Right lobe of liver (tissue), 6 donors: ENCODE measurements around the gene CAMTA1. TPM values are rescaled to one million over a fixed set of nuclear protein-coding genes. Genes with fewer than 3 reads are reported as not detected.

Source experiments
- ATAC-seq, 4 donors: fragments of 200-7000 bp; cut with Tn5 transposase; one replicate each; pipeline ENCODE4 v1.9.1; 2020; ENCODE audit warnings: mild to moderate bottlenecking in 4 of 4, moderate library complexity in 4 of 4
- DNase-seq, 3 donors: peaks; one replicate each; pipeline ENCODE4 v3.0.0-alpha.2; 2020
- H3K27ac ChIP-seq, 3 donors: fragments of 200-600 bp; one replicate each; pipeline ENCODE4 v1.8.0; 2022
- H3K27me3 ChIP-seq, 2 donors: fragments of 200-600 bp; one replicate each; pipeline ENCODE4 v1.8.0; 2022
- H3K36me3 ChIP-seq, 4 donors: fragments of 200-600 bp; sonication (generic) in 1 of 4; one replicate each; pipeline versions ENCODE4 v1.5.1 to v1.8.0; 2017 to 2022; ENCODE audit warnings: control low read depth in 1 of 4
- H3K4me1 ChIP-seq, 4 donors: fragments of 200-600 bp; sonication (generic) in 1 of 4; one replicate each; pipeline versions ENCODE4 v1.5.1 to v1.8.0; 2017 to 2022; ENCODE audit warnings: control low read depth in 1 of 4
- H3K4me3 ChIP-seq, 3 donors: fragments of 200-600 bp; one replicate each; pipeline ENCODE4 v1.8.0; 2022
- H3K9me3 ChIP-seq, 4 donors: fragments of 200-600 bp; sonication (generic) in 1 of 4; one replicate each; pipeline versions ENCODE4 v1.5.1 to v1.8.0; 2017 to 2022; ENCODE audit warnings: control low read depth in 1 of 4
- CTCF ChIP-seq, 4 donors: fragments of 200-600 bp in 3 of 4; fragments of 450-650 bp in 1 of 4; IDR thresholded peaks; one replicate each; pipeline versions ENCODE4 v1.5.1 to v1.8.0; 2016 to 2022; ENCODE audit warnings: antibody characterized with exemption in 4 of 4, mild to moderate bottlenecking in 2 of 4
- POLR2A ChIP-seq: fragments of 450-650 bp; IDR thresholded peaks from one replicate; pipeline ENCODE4 v1.6.1; 2017; ENCODE audit warnings: antibody characterized with exemption, mild to moderate bottlenecking
- WGBS: methylation state at CpG from one replicate; pipeline ENCODE4 v1.1.6; 2018; ENCODE audit warnings: low coverage, low lambda C conversion rate; ENCODE audit not compliant: insufficient coverage; ENCODE audit errors: missing lambda C conversion rate; 5-methylcytosine and 5-hydroxymethylcytosine counted together
- intact Hi-C, 2 donors: fragments of 100-400 bp; cut with DNase I; formaldehyde crosslinking; loops; one replicate each; pipeline versions ENCODE4 v1.11.2 to v1.14.1; 2022
- total RNA-seq, 6 experiments: library from RNA; depleted of rRNA in 2 of 6; stranded (reverse); fragments of >200 nt in 2 of 6; fragmentation: NEBNext Ultra II Directional in 3 of 6; extraction: Animal tissue kit (Norgen Biotek cat#: 25700) in 3 of 6; gene quantifications; one replicate each; pipeline versions ENCODE4 v1.1.0 to v1.2.4, GENCODE V29; 2016 to 2023
- donor health status: DM: no; HTN: yes; CAD: no.
- donor health status: DM: no; HTN: no; CAD: no.
- donor health status: DM: no; HTN: no; CAD: no.
- donor health status: DM: no; HTN: yes; CAD: no.
- donor health status: DM: no; HTN: yes; CAD: no.

The CAMTA1 gene
- total RNA-seq, 6 experiments from 2014 or later: 32.3 to 49.4 (median 37.2) TPM

DNA sequence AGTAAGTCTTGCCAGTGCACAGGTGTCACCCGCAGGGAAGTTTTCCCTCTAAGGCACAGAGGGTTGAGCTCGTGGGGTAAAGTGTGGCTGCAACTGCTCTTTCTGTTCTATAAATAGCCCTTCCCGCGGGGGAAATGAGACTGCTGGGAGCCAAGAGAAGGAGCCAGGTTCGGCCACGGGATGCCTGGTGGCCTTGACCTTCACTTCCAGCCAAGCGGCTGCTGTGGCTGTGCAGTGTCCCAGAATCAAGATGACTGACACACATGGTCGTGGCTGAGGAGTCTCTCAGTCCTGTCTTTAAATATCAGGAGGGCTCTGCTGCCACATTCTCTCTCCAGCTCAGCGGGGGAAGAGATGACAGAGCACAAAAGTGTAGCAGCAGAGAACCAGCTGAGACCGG, 831.7 kb downstream of the CAMTA1 start:
- WGBS: 13% methylated on average over 7 of the region's 10 CpGs
- peaks cover 0 to 13% (median 3%) of the 10 kb centered on the region in 4 donors for H3K4me1 ChIP-seq
- no peak for TF ChIP-seq POLR2A
- no peak for TF ChIP-seq CTCF (IDR thresholded peaks at IDR 0.05)
- ATAC-seq: no peak
- DNase-seq: peak in 2 of 3 donors; percentile 15 to 24
- no peak overlapping the region for H3K4me3 ChIP-seq
- no peak overlapping the region for H3K27ac ChIP-seq
- intact Hi-C loops: loop anchor here in 1 of 2 donors (10.0 kb wide), 1 partner anchor 552 kb away; no protein-coding TSS in a partner anchor
- no peaks in the 10 kb centered on the region for H3K27me3 ChIP-seq
- no peaks in the 10 kb centered on the region for H3K9me3 ChIP-seq
- no peaks in the 10 kb centered on the region for H3K36me3 ChIP-seq

GRCh38 chr1:7617826-7618225, 832.6 kb downstream of the CAMTA1 start:
- intact Hi-C loops: loop anchor here in 1 of 2 donors (10.0 kb wide), 1 partner anchor 553 kb away; no protein-coding TSS in a partner anchor
- ATAC-seq (no peak), DNase-seq (no peak)
- WGBS: 54% methylated on average over 2 of the region's 3 CpGs
- H3K4me1 ChIP-seq: peaks cover 0 to 22% (median 3%) of the 10 kb centered on the region in 4 donors
- TF ChIP-seq POLR2A (no peak), CTCF (IDR thresholded peaks at IDR 0.05) (no peak)
- no peaks in the 10 kb centered on the region for H3K36me3 ChIP-seq
- no peak overlapping the region for H3K27ac ChIP-seq
- H3K9me3 ChIP-seq: no peaks in the 10 kb centered on the region
- no peak overlapping the region for H3K4me3 ChIP-seq
- H3K27me3 ChIP-seq: no peaks in the 10 kb centered on the region

- Histone ChIP-seq H3K4me3 (no peak overlapping the region), H3K9me3 (no peaks in the 10 kb centered on the region), H3K27ac (no peak overlapping the region), H3K4me1 (peaks cover 0 to 28% (median 3%) of the 10 kb centered on the region in 4 donors), H3K36me3 (no peaks in the 10 kb centered on the region), H3K27me3 (no peaks in the 10 kb centered on the region)
- DNase-seq: no peak
- intact Hi-C loops: no loop called here
- 44% methylated on average over 2 of the region's 4 CpGs for WGBS
- no peak for ATAC-seq
- no peak for TF ChIP-seq POLR2A
- no peak for TF ChIP-seq CTCF (IDR thresholded peaks at IDR 0.05)
Measured at GRCh38 chr1:7620196-7620595, 834.9 kb downstream of the CAMTA1 start.

DNA sequence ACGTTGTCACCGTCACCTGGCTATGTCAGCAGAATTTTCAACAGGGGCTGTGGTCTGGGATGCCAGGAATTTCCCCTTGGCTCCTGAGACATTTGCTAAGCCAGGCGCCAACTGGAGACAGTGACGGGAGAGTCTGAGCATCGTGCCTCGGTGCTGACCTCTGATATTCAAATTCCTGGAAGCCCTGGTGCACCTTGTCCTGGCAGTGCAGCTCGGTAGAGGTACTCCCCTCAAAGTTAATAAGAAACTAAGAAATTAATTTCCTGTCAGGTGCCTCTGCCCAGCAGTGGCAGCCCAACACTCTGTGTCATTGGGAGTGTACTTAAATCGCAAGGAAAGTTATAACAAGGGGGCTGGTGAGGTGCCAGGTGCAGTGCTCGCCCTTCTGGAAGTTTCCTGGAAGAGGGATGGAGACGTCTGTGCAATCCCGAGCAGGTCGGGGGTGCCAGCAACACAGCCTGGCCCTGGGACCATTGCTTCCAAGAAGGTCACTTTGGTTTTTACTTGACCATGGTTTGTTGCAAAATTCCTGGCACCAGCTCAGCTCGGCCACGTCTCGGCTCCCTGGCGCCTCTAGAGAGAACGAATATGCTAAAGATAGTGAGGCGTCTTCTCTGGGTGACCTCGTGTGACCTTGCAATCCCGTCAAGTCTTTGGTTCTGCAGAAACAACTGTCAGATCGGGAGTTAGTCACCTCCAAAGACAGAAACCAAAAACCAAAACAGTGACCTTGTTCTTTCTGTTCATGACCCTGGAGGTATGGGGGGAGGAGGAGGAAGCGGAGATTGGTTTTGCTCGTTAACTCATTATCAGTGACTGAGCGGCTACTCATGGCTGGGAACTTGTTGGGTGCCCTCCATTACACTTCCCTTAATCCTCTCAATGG, 836.3 kb downstream of the CAMTA1 start:
- no peaks in the 10 kb centered on the region for H3K36me3 ChIP-seq
- ATAC-seq: peak; percentile 52 to 86 (median 71)
- no peak overlapping the region for H3K4me3 ChIP-seq

More for the DNA sequence above, 836.3 kb downstream of the CAMTA1 start:
- TF ChIP-seq CTCF (IDR thresholded peaks at IDR 0.05) (no peak), POLR2A (no peak)
- Histone ChIP-seq H3K27me3 (no peaks in the 10 kb centered on the region), H3K27ac (peak overlapping the region in 1 of 3 donors; percentile 24), H3K4me1 (peaks cover 0 to 28% (median 3%) of the 10 kb centered on the region in 4 donors), H3K9me3 (no peaks in the 10 kb centered on the region)
- intact Hi-C loops: no loop called here
- 26% methylated on average over 11 of the region's 24 CpGs for WGBS
- peak in 2 of 3 donors; percentile 45 to 53 for DNase-seq
